Ovary (tissue), 9 donors: Measurements from ENCODE around the gene DMRTB1. TPM values are rescaled to one million over a fixed set of nuclear protein-coding genes. Genes with fewer than 3 reads are reported as not detected.

ENCODE experiments used
- DNase-seq, 5 donors: peaks; one replicate each; pipeline ENCODE4 v3.0.0-alpha.2; 2019 to 2020
- H3K27ac ChIP-seq, 2 donors: fragments of 200-600 bp; one replicate each; pipeline versions ENCODE4 v1.5.1 to v1.8.0; 2019 to 2022
- H3K27me3 ChIP-seq: fragments of 200-600 bp; one replicate; pipeline ENCODE4 v1.8.0; 2022
- H3K36me3 ChIP-seq: fragments of 200-600 bp; sonication (generic); one replicate; pipeline ENCODE4 v1.5.1; 2019
- H3K4me1 ChIP-seq: one replicate; pipeline ENCODE4 v1.8.1; 2013; ENCODE audit warnings: mild to moderate bottlenecking, moderate library complexity; ENCODE audit not compliant: insufficient read depth
- H3K4me3 ChIP-seq: fragments of 200-600 bp; sonication (generic); one replicate; pipeline ENCODE4 v1.5.1; 2017
- H3K9me3 ChIP-seq, 2 donors: fragments of 200-600 bp in 1 of 2; sonication (generic) in 1 of 2; one replicate each; pipeline versions ENCODE4 v1.5.1 to v1.8.1; 2013 to 2019; ENCODE audit warnings: mild to moderate bottlenecking in 1 of 2, moderate library complexity in 1 of 2
- EP300 ChIP-seq: sonication (generic); formaldehyde crosslinking; IDR thresholded peaks from one replicate; pipeline ENCODE4 v1.6.1; 2017; ENCODE audit warnings: antibody characterized with exemption
- POLR2A ChIP-seq: fragments of 450-650 bp; IDR thresholded peaks from one replicate; pipeline ENCODE4 v1.6.1; 2017; ENCODE audit warnings: antibody characterized with exemption, mild to moderate bottlenecking, moderate library complexity
- WGBS, 3 donors: extraction: QIAGEN DNeasy Blood & Tissue Kit in 1 of 3; methylation state at CpG; one replicate each; pipeline versions ENCODE4 v1.1.5 to v1.1.7; 2013 to 2017; 5-methylcytosine and 5-hydroxymethylcytosine counted together
- intact Hi-C, 4 donors: fragments of 100-400 bp; cut with DNase I; formaldehyde crosslinking; loops; one replicate each; pipeline versions ENCODE4 v1.11.0 to v1.15.1; 2022 to 2023
- polyA plus RNA-seq, 2 donors: library from polyadenylated mRNA; stranded (reverse); fragments of 200-250 nt in 1 of 2; fragments of 350-450 nt in 1 of 2; fragmentation: Illumina TruSeq in 1 of 2; extraction: RNeasy Lipid Tissue Mini Kit (QIAGEN cat#74804) in 1 of 2; gene quantifications; one replicate each; pipeline ENCODE4 v1.2.3, GENCODE V29; 2013 to 2014
- total RNA-seq, 7 donors: library from RNA; depleted of rRNA in 2 of 7; stranded (reverse); fragments of >200 nt in 2 of 7; fragmentation: NEBNext Ultra II Directional in 3 of 7; extraction: Animal tissue kit (Norgen Biotek cat#: 25700) in 3 of 7; gene quantifications; one replicate each; pipeline versions ENCODE4 v1.1.0 to v1.2.4, GENCODE V29; 2016 to 2023
- TF ChIP-seq, protein P1 (sequence below), 3 donors: fragments of 450-650 bp in 2 of 3; fragments of 200-600 bp in 1 of 3; IDR thresholded peaks; one replicate each; pipeline versions ENCODE4 v1.5.1 to v1.8.0; 2016 to 2022; ENCODE audit warnings: antibody characterized with exemption in 3 of 3, mild to moderate bottlenecking in 1 of 3
- donor health status: DM: no; HTN: no; CAD: no; lungs with moderate emphysema.
- donor health status: DM: no; HTN: no; CAD: no.
- donor health status: Bipolar disorder and iron deficiency.
- donor health status: DM: yes; HTN: yes; CAD: no.
- donor health status: DM: no; HTN: no; CAD: no.
- donor health status: DM: yes; HTN: yes; CAD: no.

DMRTB1 gene
- total and polyA plus RNA-seq, 9 donors, result 0.06 TPM; not detected in 8

DNA sequence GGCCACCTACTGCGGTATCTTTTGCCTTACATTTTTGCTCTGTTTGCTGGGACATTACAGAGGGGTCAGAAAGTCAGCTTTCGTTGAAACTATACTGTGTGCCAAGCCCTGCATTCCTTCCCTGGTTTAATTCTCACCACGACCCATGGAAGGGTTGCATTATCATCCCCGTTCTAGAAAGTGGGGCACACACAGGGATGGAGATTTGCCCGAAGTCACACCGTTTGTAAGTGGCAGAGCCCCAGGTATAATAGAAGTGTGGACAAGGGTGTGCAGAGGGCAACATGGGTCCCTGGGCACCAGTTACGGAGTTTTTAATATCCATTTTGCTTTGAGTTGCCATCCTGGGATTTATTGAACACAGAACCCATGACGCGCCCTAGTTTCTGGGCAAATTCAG, 11.8 kb downstream of the DMRTB1 start:
- Histone ChIP-seq H3K4me1 (peaks cover 2% of the 10 kb centered on the region), H3K27ac (no peak overlapping the region), H3K36me3 (no peaks in the 10 kb centered on the region), H3K27me3 (no peaks in the 10 kb centered on the region), H3K9me3 (no peaks in the 10 kb centered on the region), H3K4me3 (no peak overlapping the region)
- no peak for DNase-seq
- intact Hi-C loops, result no loop called here
- TF ChIP-seq, protein P1, sequence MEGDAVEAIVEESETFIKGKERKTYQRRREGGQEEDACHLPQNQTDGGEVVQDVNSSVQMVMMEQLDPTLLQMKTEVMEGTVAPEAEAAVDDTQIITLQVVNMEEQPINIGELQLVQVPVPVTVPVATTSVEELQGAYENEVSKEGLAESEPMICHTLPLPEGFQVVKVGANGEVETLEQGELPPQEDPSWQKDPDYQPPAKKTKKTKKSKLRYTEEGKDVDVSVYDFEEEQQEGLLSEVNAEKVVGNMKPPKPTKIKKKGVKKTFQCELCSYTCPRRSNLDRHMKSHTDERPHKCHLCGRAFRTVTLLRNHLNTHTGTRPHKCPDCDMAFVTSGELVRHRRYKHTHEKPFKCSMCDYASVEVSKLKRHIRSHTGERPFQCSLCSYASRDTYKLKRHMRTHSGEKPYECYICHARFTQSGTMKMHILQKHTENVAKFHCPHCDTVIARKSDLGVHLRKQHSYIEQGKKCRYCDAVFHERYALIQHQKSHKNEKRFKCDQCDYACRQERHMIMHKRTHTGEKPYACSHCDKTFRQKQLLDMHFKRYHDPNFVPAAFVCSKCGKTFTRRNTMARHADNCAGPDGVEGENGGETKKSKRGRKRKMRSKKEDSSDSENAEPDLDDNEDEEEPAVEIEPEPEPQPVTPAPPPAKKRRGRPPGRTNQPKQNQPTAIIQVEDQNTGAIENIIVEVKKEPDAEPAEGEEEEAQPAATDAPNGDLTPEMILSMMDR (IDR thresholded peaks at IDR 0.05), result no peak
- TF ChIP-seq POLR2A (no peak), EP300 (no peak)
- 90 to 96% (median 91%) methylated on average over 9 of the region's 9 CpGs for WGBS, 3 donors

DNA sequence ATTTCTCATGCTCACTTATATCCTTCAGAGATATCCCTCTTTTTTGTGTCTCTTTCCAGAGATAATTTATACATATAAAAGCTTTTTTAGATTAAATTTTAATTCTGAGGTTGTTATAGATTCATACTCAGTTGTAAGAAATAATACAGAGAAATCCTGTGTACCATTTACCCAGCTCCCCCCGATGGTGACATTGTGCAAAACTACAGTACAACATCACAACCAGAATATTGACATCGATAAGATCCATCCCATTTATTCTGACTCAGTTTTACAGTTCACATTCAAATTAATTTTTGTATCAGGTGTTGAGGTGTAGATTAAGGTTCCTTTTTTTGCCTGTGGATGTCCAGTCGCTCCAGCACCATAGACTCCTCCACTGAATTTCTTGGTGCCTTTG, 14.3 kb downstream of the DMRTB1 start:
- H3K27me3 ChIP-seq, result no peaks in the 10 kb centered on the region
- no peak overlapping the region for H3K27ac ChIP-seq
- no peak overlapping the region for H3K4me3 ChIP-seq
- TF ChIP-seq, protein P1 (IDR thresholded peaks at IDR 0.05), result no peak
- no peak for TF ChIP-seq POLR2A
- TF ChIP-seq EP300, result no peak
- H3K9me3 ChIP-seq, result no peaks in the 10 kb centered on the region
- H3K36me3 ChIP-seq, result no peaks in the 10 kb centered on the region
- intact Hi-C loops, result no loop called here
- peaks cover 5% of the 10 kb centered on the region for H3K4me1 ChIP-seq
- WGBS, 3 donors, result 81 to 92% (median 88%) methylated on average over 3 of the region's 3 CpGs
- DNase-seq, result no peak

DNA sequence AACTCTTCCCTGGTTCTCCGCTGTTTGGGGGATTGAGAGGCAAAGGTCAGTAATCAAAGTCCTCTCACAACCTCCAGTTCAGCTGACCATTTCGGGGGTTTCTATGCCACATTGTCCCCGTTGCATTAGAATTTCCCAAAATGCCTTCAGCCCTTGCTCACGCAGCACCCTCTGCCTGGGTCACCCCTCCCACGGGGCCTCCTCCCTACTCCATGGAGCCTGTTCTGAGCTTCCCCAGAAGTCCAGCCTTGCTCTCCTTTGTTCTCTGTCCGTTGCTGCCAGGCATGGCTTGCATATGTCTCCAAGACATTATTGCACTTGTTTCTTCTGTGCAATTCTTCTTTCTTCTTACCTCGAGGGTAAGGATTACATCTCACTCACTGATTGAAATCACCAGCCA, 16.5 kb downstream of the DMRTB1 start:
- WGBS, 3 donors, result 75 to 84% (median 79%) methylated on average over 7 of the region's 7 CpGs

DNA sequence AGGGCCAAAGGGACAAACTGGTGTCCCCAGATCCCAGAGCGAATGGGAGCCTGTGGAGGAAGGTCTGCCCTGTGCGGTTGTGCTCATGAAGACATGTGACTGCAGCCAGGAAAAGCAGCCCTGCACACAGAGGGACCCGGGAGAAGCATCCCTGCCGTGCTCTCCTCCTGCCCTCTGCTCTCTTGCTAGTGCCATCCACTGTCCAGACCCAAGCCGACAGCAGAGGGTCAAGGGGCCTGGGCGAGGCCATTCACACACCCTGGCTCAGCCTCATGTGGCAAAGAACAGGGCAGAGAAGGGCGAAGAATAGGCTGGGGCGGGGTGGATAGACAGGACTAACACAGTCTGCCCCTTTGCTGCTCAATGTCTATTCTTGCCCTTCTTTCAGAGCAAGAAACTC, 17.4 kb downstream of the DMRTB1 start:
- Histone ChIP-seq H3K4me3 (no peak overlapping the region), H3K9me3 (no peaks in the 10 kb centered on the region), H3K27ac (no peak overlapping the region), H3K4me1 (peaks cover 3% of the 10 kb centered on the region), H3K36me3 (no peaks in the 10 kb centered on the region), H3K27me3 (no peaks in the 10 kb centered on the region)
- DNase-seq, result no peak
- intact Hi-C loops, result no loop called here
- no peak for TF ChIP-seq POLR2A
- TF ChIP-seq EP300, result no peak
- TF ChIP-seq, protein P1 (IDR thresholded peaks at IDR 0.05), result no peak
- 89% methylated on average over 8 of the region's 8 CpGs for WGBS, 3 donors

More for the DNA sequence above, 16.5 kb downstream of the DMRTB1 start:
- H3K27ac ChIP-seq, result no peak overlapping the region
- H3K9me3 ChIP-seq, result no peaks in the 10 kb centered on the region
- DNase-seq, result no peak
- TF ChIP-seq EP300 (no peak), POLR2A (no peak)
- TF ChIP-seq, protein P1 (IDR thresholded peaks at IDR 0.05), result no peak
- no peak overlapping the region for H3K4me3 ChIP-seq
- H3K4me1 ChIP-seq, result peaks cover 4% of the 10 kb centered on the region
- no peaks in the 10 kb centered on the region for H3K27me3 ChIP-seq
- intact Hi-C loops, result no loop called here
- H3K36me3 ChIP-seq, result no peaks in the 10 kb centered on the region
